Thoracic aorta (tissue), 2 donors: ENCODE measurements around the gene TTC12. TPM values are rescaled to one million over a fixed set of nuclear protein-coding genes. Genes with fewer than 3 reads are reported as not detected.

Experiments used
- ATAC-seq: fragments of 150-250 bp; one replicate; pipeline ENCODE4 v1.8.0; 2017; ENCODE audit warnings: low read depth; ENCODE audit not compliant: insufficient number of reproducible peaks, low FRiP score
- DNase-seq: peaks from one replicate; pipeline ENCODE4 v3.0.0-alpha.2; 2020; ENCODE audit warnings: low spot score
- H3K27ac ChIP-seq, 2 donors: fragments of 200-600 bp; sonication (generic); 1 replicate in 1 of 2; 2 replicates in 1 of 2; pipeline ENCODE4 v1.5.1; 2016; ENCODE audit warnings: mild to moderate bottlenecking in 2 of 2, moderate library complexity in 2 of 2
- H3K27me3 ChIP-seq: fragments of 200-600 bp; sonication (generic); replicated peaks from 2 replicates; pipeline ENCODE4 v1.6.0; 2016; ENCODE audit warnings: mild to moderate bottlenecking; ENCODE audit not compliant: insufficient read depth
- H3K36me3 ChIP-seq: fragments of 200-600 bp; sonication (generic); one replicate; pipeline ENCODE4 v1.5.1; 2016
- H3K4me1 ChIP-seq, 2 donors: fragments of 200-600 bp; sonication (generic); 1 replicate in 1 of 2; 2 replicates in 1 of 2; pipeline versions ENCODE4 v1.5.1 to v1.6.0; 2016; ENCODE audit warnings: low read depth in 2 of 2, mild to moderate bottlenecking in 1 of 2; ENCODE audit not compliant: control insufficient read depth in 1 of 2
- H3K4me3 ChIP-seq: fragments of 200-600 bp; sonication (generic); 2 replicates; pipeline ENCODE4 v1.5.1; 2016; ENCODE audit warnings: mild to moderate bottlenecking
- H3K9me3 ChIP-seq: fragments of 200-600 bp; sonication (generic); 2 replicates; pipeline ENCODE4 v1.5.1; 2016
- total RNA-seq, 2 donors: library from RNA; depleted of rRNA; stranded (reverse); fragments of >200 nt; gene quantifications; one replicate each; pipeline versions ENCODE4 v1.1.0 to v1.2.3, GENCODE V29; 2016
- TF ChIP-seq, protein P1 (sequence below): fragments of 200-600 bp; sonication (generic); IDR thresholded peaks from one replicate; pipeline ENCODE4 v1.5.1; 2019; ENCODE audit warnings: antibody characterized with exemption

The TTC12 gene
- total RNA-seq, 2 donors from 2014 or later: 15.2 to 21.9 TPM

- DNase-seq: no peak
- peaks cover 26% of the 10 kb centered on the region for H3K36me3 ChIP-seq
Measured at GRCh38 chr11:113345978-113346377, 31.6 kb downstream of the TTC12 start.

GRCh38 chr11:113349528-113349927 is 35.1 kb downstream of the TTC12 start:
- H3K27me3 ChIP-seq: no peaks in the 10 kb centered on the region
- ATAC-seq (no peak), DNase-seq (no peak)
- H3K36me3 ChIP-seq: peaks cover 7% of the 10 kb centered on the region
- H3K4me1 ChIP-seq: no peaks in the 10 kb centered on the region
- no peak overlapping the region for H3K4me3 ChIP-seq
- TF ChIP-seq, protein P1, sequence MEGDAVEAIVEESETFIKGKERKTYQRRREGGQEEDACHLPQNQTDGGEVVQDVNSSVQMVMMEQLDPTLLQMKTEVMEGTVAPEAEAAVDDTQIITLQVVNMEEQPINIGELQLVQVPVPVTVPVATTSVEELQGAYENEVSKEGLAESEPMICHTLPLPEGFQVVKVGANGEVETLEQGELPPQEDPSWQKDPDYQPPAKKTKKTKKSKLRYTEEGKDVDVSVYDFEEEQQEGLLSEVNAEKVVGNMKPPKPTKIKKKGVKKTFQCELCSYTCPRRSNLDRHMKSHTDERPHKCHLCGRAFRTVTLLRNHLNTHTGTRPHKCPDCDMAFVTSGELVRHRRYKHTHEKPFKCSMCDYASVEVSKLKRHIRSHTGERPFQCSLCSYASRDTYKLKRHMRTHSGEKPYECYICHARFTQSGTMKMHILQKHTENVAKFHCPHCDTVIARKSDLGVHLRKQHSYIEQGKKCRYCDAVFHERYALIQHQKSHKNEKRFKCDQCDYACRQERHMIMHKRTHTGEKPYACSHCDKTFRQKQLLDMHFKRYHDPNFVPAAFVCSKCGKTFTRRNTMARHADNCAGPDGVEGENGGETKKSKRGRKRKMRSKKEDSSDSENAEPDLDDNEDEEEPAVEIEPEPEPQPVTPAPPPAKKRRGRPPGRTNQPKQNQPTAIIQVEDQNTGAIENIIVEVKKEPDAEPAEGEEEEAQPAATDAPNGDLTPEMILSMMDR: no peak
- H3K9me3 ChIP-seq: no peaks in the 10 kb centered on the region
- H3K27ac ChIP-seq: no peak overlapping the region

More at GRCh38 chr11:113345978-113346377, 31.6 kb downstream of the TTC12 start:
- H3K9me3 ChIP-seq: no peaks in the 10 kb centered on the region
- no peaks in the 10 kb centered on the region for H3K4me1 ChIP-seq
- ATAC-seq: no peak
- no peak overlapping the region for H3K4me3 ChIP-seq
- H3K27me3 ChIP-seq: no peaks in the 10 kb centered on the region
- H3K27ac ChIP-seq: no peak overlapping the region
- TF ChIP-seq, protein P1: no peak

- Histone ChIP-seq H3K36me3 (peaks cover 10% of the 10 kb centered on the region), H3K4me3 (no peak overlapping the region), H3K27me3 (no peaks in the 10 kb centered on the region), H3K27ac (no peak overlapping the region), H3K4me1 (no peaks in the 10 kb centered on the region), H3K9me3 (peaks cover under 1% of the 10 kb centered on the region)
- DNase-seq: no peak
- ATAC-seq: no peak
- TF ChIP-seq, protein P1: no peak
Measured at GRCh38 chr11:113350336-113351067, 36.1 kb downstream of the TTC12 start.

DNA sequence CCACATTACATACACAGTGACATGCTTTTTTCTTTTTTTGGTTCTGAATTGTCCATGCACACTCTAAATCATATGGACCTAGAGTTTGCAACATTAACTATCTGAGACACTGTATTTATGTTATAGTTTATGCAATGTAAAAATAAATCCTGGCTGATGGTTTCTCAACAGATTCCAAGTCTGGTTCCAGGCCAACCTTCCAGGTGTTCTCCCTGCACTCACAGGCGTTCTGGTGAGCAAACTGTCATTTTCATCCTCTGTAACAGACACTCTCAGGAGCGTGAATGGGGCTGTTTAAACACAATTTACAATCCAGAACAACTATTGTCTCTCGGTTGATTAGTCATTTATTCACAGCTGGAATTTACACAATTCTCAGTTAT is 36.7 kb downstream of the TTC12 start:
- no peak overlapping the region for H3K4me3 ChIP-seq
- no peaks in the 10 kb centered on the region for H3K4me1 ChIP-seq
- no peak for DNase-seq
- TF ChIP-seq, protein P1: no peak
- no peaks in the 10 kb centered on the region for H3K27me3 ChIP-seq
- H3K9me3 ChIP-seq: peaks cover 6% of the 10 kb centered on the region
- H3K27ac ChIP-seq: no peak overlapping the region
- ATAC-seq: no peak
- peaks cover 15% of the 10 kb centered on the region for H3K36me3 ChIP-seq

- Histone ChIP-seq H3K27ac (no peak overlapping the region), H3K4me1 (no peaks in the 10 kb centered on the region), H3K36me3 (peaks cover 20% of the 10 kb centered on the region), H3K9me3 (peaks cover 10% of the 10 kb centered on the region), H3K4me3 (no peak overlapping the region), H3K27me3 (no peaks in the 10 kb centered on the region)
- DNase-seq: no peak
- TF ChIP-seq, protein P1: no peak
- no peak for ATAC-seq
Measured at GRCh38 chr11:113351480-113351879, 37.1 kb downstream of the TTC12 start.
